ENCODE data around the gene EML6. TPM values are rescaled to one million over a fixed set of nuclear protein-coding genes. Genes with fewer than 3 reads are reported as not detected.
A peak's percentile ranks its signal among the peaks of the same experiment; 100 is the strongest.

Gene EML6
- total and polyA plus RNA-seq, 2 of the 8 experiments (the other 6 are each of a cell fraction or from before 2014, with no cell fraction given) = 1.2 to 1.6 TPM

- Histone ChIP-seq H3K4me2 (ENCODE audit: insufficient read depth in 1 of 2, low read depth in 2 of 2, low read length in 2 of 2) (no peak overlapping the region), H3K14ac (ENCODE audit: insufficient read length) (no peak overlapping the region)
- POLR2A ChIA-PET (ENCODE audit: partially characterized antibody) = interaction anchor here (1.8 kb wide), 1 partner anchor 14 kb away, joined by 5 read pairs; no protein-coding TSS in a partner anchor
- TF ChIP-seq SP4 (IDR thresholded peaks at IDR 0.05; ENCODE audit: low read length) (no peak), ATF2 (IDR thresholded peaks at IDR 0.05; ENCODE audit: low read length) (no peak), BCL11A (IDR thresholded peaks at IDR 0.05; ENCODE audit: low read depth in 2 of 2, low read length in 2 of 2) (no peak), SIRT6 (IDR thresholded peaks at IDR 0.05; ENCODE audit: low read length) (no peak), SP1 (IDR thresholded peaks at IDR 0.05; ENCODE audit: low read depth, low read length) (no peak), RNF2 (IDR thresholded peaks at IDR 0.05; ENCODE audit: borderline replicate concordance, low read depth, low read length, missing control alignments, poor library complexity, severe bottlenecking) (no peak), SP2 (IDR thresholded peaks at IDR 0.05; ENCODE audit: low read length) (no peak), EGR1 (IDR thresholded peaks at IDR 0.05; ENCODE audit: borderline replicate concordance, low read depth, low read length) (no peak), KDM1A (IDR thresholded peaks at IDR 0.05; ENCODE audit: borderline replicate concordance, low read length) (no peak), CHD1 (IDR thresholded peaks at IDR 0.05; ENCODE audit: low read depth, low read length) (no peak), CTBP2 (IDR thresholded peaks at IDR 0.05; ENCODE audit: borderline replicate concordance, insufficient read depth, insufficient read length, low read length) (no peak), FOSL1 (IDR thresholded peaks at IDR 0.05; ENCODE audit: insufficient read depth, low read depth, low read length) (no peak)
Measured at GRCh38 chr2:55017880-55018279, 294.4 kb downstream of the EML6 start.

More at GRCh38 chr2:55017880-55018279, 294.4 kb downstream of the EML6 start:
- Histone ChIP-seq H3K36me3 (ENCODE audit: control insufficient read depth in 2 of 4, insufficient read depth in 4 of 4, low read length in 3 of 4) (no peaks in the 10 kb centered on the region), H4K20me1 (replicated peaks in 1 of 2; ENCODE audit: control insufficient read depth in 1 of 2, insufficient read depth in 2 of 2, low read length in 2 of 2) (peaks cover 10 to 13% of the 10 kb centered on the region in 2 experiments), H4K8ac (ENCODE audit: extremely low read depth, insufficient read depth, low read length) (no peak overlapping the region), H4K5ac (ENCODE audit: insufficient read length, low read depth, low read length) (no peak overlapping the region), H2BK15ac (ENCODE audit: low read length) (no peak overlapping the region), H3K4me1 (replicated peaks in 1 of 4; ENCODE audit: control insufficient read depth in 3 of 4, insufficient read depth in 4 of 4, low read length in 3 of 4) (peaks cover 2 to 13% (median 11%) of the 10 kb centered on the region in 4 experiments; a peak in 5 of 7 replicates), H2BK12ac (ENCODE audit: low read depth, low read length) (no peak overlapping the region), H3K9ac (replicated peaks in 1 of 4; ENCODE audit: extremely low read depth in 1 of 4, low read depth in 3 of 4, low read length in 3 of 4) (no peak overlapping the region), H3K27me3 (replicated peaks in 1 of 4; ENCODE audit: control insufficient read depth in 3 of 4, extremely low read depth in 1 of 4, insufficient read depth in 3 of 4, low read length in 3 of 4) (no peaks in the 10 kb centered on the region), H3K23me2 (ENCODE audit: low read depth, low read length) (peaks cover 3% of the 10 kb centered on the region; the same call in 1 of the 2 replicates), H3K79me1 (ENCODE audit: low read depth, low read length) (peaks cover 3% of the 10 kb centered on the region; the same call in 1 of the 2 replicates), H3K18ac (ENCODE audit: extremely low read depth, low read length) (no peak overlapping the region), H2BK5ac (ENCODE audit: low read depth, low read length) (no peak overlapping the region), H3K4ac (replicated peaks; ENCODE audit: insufficient read length, low read depth, low read length) (no peak overlapping the region), H2AFZ (ENCODE audit: low read length) (no peak overlapping the region), H4K91ac (replicated peaks; ENCODE audit: insufficient read length, low read length) (no peak overlapping the region), H3K9me3 (ENCODE audit: insufficient read depth in 2 of 2, low read depth in 1 of 2, low read length in 1 of 2) (no peaks in the 10 kb centered on the region), H3K56ac (replicated peaks; ENCODE audit: insufficient read length, low read depth, low read length) (no peak overlapping the region), H2AK5ac (ENCODE audit: low read depth, low read length) (no peak overlapping the region), H2BK20ac (ENCODE audit: low read length) (no peak overlapping the region), H2BK120ac (replicated peaks; ENCODE audit: low read depth, low read length) (no peak overlapping the region), H3K23ac (ENCODE audit: insufficient read length) (no peak overlapping the region), H3K79me2 (ENCODE audit: control insufficient read depth in 1 of 2, insufficient read depth in 2 of 2, low read length in 2 of 2) (peaks cover 19 to 99% of the 10 kb centered on the region in 2 experiments), H3K4me3 (ENCODE audit: extremely low read depth in 1 of 4, insufficient read depth in 2 of 4, low read depth in 3 of 4, low read length in 4 of 4) (no peak overlapping the region), H3K27ac (ENCODE audit: low read depth, low read length) (0 out of 2 replicates have a peak overlapping the region, but pooled peaks have one; percentile 23)
- FAIRE-seq = no peak
- CTCF ChIA-PET (ENCODE audit: partially characterized antibody) = interaction anchor here (0.6 to 2.1 kb wide), 3 partner anchors 14 to 131 kb away, joined by 3 to 5 read pairs (median 5); no protein-coding TSS in a partner anchor
- no peak for DNase-seq (ENCODE audit: low read depth in 1 of 2, low spot score in 2 of 2)
- WGBS, 2 experiments (ENCODE audit: extremely low coverage in 1 of 2, insufficient coverage in 1 of 2, insufficient read length in 1 of 2, insufficient replicate concordance in 2 of 2, low coverage in 1 of 2, low lambda C conversion rate in 2 of 2, missing lambda C conversion rate in 1 of 2) = 96% methylated on average over 3 of the region's 3 CpGs; no CpG with 5 or more reads in 1 of the 2 experiments
